Measurements from ENCODE around the gene E2F3. TPM values are rescaled to one million over a fixed set of nuclear protein-coding genes. Genes with fewer than 3 reads are reported as not detected.

E2F3 gene
- total and polyA plus RNA-seq, 8 donors: 0.51 to 4.4 (median 1.2) TPM

GRCh38 chr6:20411544-20411943, 9.9 kb downstream of the E2F3 start:
- no peak for FAIRE-seq
- no peak for TF ChIP-seq CTCF (IDR thresholded peaks at IDR 0.05)
- H3K36me3 ChIP-seq: no peaks in the 10 kb centered on the region

GRCh38 chr6:20411953-20412681, 10.4 kb downstream of the E2F3 start:
- intact Hi-C loops (cut with DNase I): no loop called here
- no peak for TF ChIP-seq CTCF (IDR thresholded peaks at IDR 0.05)
- WGBS, 2 donors: 92 to 95% methylated on average over 12 of the region's 12 CpGs
- FAIRE-seq: no peak
- no peak for DNase-seq
- Histone ChIP-seq H3K27me3 (no peaks in the 10 kb centered on the region), H3K4me3 (no peak overlapping the region), H3K9me3 (no peaks in the 10 kb centered on the region), H3K36me3 (no peaks in the 10 kb centered on the region), H3K4me1 (no peaks in the 10 kb centered on the region), H3K27ac (no peak overlapping the region)
- no peak for ATAC-seq

More at GRCh38 chr6:20411544-20411943, 9.9 kb downstream of the E2F3 start:
- intact Hi-C loops (cut with DNase I): no loop called here
- Histone ChIP-seq H3K4me3 (no peak overlapping the region), H3K27me3 (no peaks in the 10 kb centered on the region), H3K27ac (no peak overlapping the region), H3K9me3 (no peaks in the 10 kb centered on the region), H3K4me1 (no peaks in the 10 kb centered on the region)
- ATAC-seq (no peak), DNase-seq (no peak)
- 91 to 96% methylated on average over 8 of the region's 8 CpGs for WGBS, 2 donors

- ATAC-seq (no peak), DNase-seq (no peak), FAIRE-seq (no peak)
- Histone ChIP-seq H3K4me3 (no peak overlapping the region), H3K9me3 (no peaks in the 10 kb centered on the region), H3K36me3 (no peaks in the 10 kb centered on the region), H3K4me1 (no peaks in the 10 kb centered on the region), H3K27ac (no peak overlapping the region), H3K27me3 (no peaks in the 10 kb centered on the region)
- 95 to 97% methylated on average over 5 of the region's 5 CpGs for WGBS, 2 donors
- intact Hi-C loops (cut with DNase I): no loop called here
- TF ChIP-seq CTCF (IDR thresholded peaks at IDR 0.05): no peak
Measured at GRCh38 chr6:20412682-20413073, 11.0 kb downstream of the E2F3 start.

GRCh38 chr6:20413826-20414225, 12.1 kb downstream of the E2F3 start:
- no peak for TF ChIP-seq CTCF (IDR thresholded peaks at IDR 0.05)
- H3K9me3 ChIP-seq: no peaks in the 10 kb centered on the region
- no peaks in the 10 kb centered on the region for H3K4me1 ChIP-seq
- no peaks in the 10 kb centered on the region for H3K27me3 ChIP-seq
- WGBS, 2 donors: 76 to 81% methylated on average over 3 of the region's 3 CpGs
- H3K36me3 ChIP-seq: no peaks in the 10 kb centered on the region
- DNase-seq (no peak), ATAC-seq (no peak), FAIRE-seq (no peak)
- intact Hi-C loops (cut with DNase I): no loop called here
- no peak overlapping the region for H3K27ac ChIP-seq
- H3K4me3 ChIP-seq: no peak overlapping the region

- intact Hi-C loops (cut with DNase I): no loop called here
- ATAC-seq (no peak), FAIRE-seq (no peak), DNase-seq (no peak)
- H3K27me3 ChIP-seq: no peaks in the 10 kb centered on the region
- H3K27ac ChIP-seq: no peak overlapping the region
- WGBS, 2 donors: 97% methylated on average over 8 of the region's 8 CpGs
- no peaks in the 10 kb centered on the region for H3K36me3 ChIP-seq
- no peak for TF ChIP-seq CTCF (IDR thresholded peaks at IDR 0.05)
- no peak overlapping the region for H3K4me3 ChIP-seq
- H3K4me1 ChIP-seq: no peaks in the 10 kb centered on the region
- no peaks in the 10 kb centered on the region for H3K9me3 ChIP-seq
Measured at GRCh38 chr6:20414711-20415110, 13.0 kb downstream of the E2F3 start.

All from pancreas (tissue), 10 donors.